ENCODE results near the gene LAMTOR4.
"Not testable (repeated sequence)": the region's sequence is repeated elsewhere in the genome, so short reads cannot be mapped to it uniquely, and the experiment has no call there.

Gene LAMTOR4

GRCh38 chr7:100171087-100171681, 22.5 kb downstream of the LAMTOR4 start:
- no peak for DNase-seq (ENCODE audit: low read depth in 3 of 3)

DNA sequence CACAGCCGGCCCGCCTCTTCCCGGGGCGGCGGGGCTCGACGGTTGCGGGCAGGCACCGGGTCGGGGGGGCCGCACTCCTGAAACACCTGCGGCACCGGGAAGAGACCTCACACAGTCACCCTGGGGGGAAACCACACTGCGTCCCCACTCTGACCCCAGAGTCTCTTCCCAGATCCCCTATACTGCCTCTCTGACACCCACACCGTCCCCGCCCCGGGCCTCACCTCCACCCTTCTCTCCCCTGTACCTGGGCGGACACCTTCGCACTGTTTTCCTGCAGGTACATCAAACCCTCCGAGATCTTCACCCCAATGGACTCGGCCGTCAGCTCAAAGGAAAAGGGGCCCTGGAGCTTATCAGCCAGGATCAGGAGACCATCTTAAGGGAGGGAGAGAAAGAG, 23.1 kb downstream of the LAMTOR4 start:
- no peak for DNase-seq (ENCODE audit: low read depth in 3 of 3)

DNA sequence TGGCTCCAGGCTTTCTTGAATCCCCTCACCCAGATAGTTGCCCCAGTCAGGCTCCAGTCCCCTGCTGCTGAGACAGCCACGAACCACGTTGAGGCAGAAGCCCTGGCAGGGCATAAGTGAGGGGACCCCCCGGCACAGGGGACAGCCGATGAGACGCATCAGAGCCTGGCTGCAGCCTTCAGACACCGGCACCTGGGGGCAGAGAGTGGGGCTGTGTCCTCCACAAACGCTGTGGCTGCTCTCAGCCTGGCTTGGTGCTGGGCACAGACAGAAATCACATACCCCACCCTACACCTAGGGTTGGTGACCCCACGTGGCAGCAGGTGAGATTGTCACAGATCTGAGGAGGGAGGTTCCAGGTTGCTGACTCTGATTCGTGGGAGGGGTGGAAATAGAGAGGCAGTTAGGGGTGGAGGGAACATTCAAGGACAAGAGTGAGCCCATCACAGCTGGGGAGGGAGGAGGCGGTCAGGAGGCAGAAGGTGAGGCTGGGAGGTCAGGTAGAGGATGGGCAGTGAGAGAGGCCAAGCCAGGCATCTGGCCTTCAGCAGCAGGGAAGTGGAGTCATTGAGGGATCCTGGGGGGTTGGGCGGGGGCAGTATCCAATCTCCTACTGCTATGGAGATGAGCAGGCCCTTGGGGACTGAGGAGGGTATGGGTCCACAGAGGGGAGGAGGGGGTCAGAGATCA, 25.2 kb downstream of the LAMTOR4 start:
- DNase-seq (ENCODE audit: low read depth in 3 of 3): no peak

DNA sequence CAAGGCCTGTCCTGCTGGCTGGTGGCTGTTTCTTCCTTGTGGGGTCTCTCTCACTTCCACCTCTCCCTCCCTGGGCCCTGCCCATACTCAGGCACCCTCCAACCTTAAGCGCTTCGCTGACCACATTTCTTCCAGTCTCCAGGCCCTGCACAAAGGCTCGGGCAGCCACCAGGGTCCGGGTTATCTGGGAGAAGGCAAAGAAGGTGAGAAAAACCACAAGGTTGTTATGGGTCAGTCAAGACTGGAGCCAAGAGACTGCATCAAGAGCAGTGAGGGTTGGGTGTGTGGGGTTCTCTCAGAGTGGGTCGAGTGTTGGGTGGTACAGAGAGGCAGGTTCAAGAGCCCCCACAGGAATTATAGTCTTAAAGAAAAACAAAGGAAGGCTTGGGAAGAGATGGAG, 25.9 kb downstream of the LAMTOR4 start:
- no peak for DNase-seq (ENCODE audit: low read depth in 3 of 3)

- no peak for DNase-seq (ENCODE audit: low read depth in 3 of 3)
These were observed 26.7 kb downstream of the LAMTOR4 start for GRCh38 chr7:100175296-100175935.

DNA sequence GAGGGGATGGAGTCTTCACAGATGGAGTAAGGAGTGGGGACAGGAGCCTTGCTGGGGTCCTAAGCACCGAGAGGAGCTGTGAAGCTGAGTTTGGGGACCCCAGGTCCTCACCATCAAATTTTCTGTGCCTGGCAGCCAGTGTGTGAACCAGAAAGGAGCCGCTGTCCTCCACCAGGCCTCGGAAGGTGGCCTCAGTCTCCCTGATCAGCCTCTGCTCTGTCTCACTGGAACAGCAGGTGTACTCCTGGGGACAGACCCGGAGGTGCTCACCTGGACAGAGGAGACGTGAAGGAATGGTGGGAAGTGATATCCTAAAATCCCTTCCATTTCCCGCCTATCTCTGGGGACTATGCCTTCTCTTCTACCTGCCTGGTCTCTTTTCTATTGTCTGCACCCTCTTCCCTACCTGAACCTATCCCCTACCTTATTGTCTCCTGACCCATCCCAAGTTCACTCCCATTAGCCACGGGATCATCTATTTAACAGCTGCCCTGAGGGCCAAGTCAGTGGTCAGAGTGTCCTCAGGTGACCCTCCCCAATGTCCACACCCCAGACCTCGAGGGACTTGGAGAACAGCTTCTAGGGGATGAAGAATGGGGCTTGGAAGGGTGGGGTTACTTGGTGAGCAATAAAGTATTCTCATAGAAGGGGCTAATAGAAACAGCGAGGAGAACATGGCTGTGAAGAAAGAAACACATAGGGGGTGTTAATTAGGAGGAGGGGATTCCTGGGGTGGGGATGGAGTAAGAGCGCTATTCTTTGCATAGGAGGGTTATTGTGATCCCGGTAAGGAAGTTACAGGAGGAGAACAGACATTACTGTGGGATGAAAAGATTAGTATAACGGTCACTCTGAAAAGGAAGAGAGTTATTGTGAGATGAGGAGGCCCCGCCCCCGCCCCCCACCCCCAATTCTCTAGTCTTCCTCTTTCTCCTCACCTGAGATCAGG, 27.7 kb downstream of the LAMTOR4 start:
- no peak for DNase-seq (ENCODE audit: low read depth in 3 of 3)

GRCh38 chr7:100177045-100178001, 28.6 kb downstream of the LAMTOR4 start, which contains the start of the genes GPC2 and STAG3:
TSS of gene GPC2 (minus strand) at chr7:100177381. CDS start at chr7:100177199, 182 bp downstream.
TSS of gene STAG3 (plus strand) at chr7:100177918. CDS start at chr7:100180557, 2,639 bp downstream.
- DNase-seq (ENCODE audit: low read depth in 3 of 3): peak; percentile 98 to 99 (median 98)

GRCh38 chr7:100180084-100180483, 31.4 kb downstream of the LAMTOR4 start:
- not testable (repeated sequence) for DNase-seq (ENCODE audit: low read depth in 3 of 3)

DNA sequence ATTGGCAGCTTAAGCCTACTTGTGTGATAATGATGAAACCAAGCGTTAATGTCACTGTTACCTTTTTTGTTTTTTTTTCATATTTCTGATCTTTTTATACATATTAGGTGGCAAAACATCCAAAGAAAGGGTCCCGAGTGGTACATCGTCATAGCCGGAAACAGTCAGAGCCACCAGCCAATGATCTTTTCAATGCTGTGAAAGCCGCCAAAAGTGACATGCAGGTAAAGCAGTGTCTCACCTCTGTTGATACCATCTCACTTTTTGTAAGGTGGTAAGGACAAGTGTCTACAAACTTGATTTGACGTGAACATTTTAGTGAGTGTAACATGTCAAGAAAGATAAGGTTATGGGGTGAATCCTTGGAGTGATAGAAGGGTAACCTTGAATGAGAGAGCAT, 33.9 kb downstream of the LAMTOR4 start:
- DNase-seq (ENCODE audit: low read depth in 3 of 3): not testable (repeated sequence)

DNA sequence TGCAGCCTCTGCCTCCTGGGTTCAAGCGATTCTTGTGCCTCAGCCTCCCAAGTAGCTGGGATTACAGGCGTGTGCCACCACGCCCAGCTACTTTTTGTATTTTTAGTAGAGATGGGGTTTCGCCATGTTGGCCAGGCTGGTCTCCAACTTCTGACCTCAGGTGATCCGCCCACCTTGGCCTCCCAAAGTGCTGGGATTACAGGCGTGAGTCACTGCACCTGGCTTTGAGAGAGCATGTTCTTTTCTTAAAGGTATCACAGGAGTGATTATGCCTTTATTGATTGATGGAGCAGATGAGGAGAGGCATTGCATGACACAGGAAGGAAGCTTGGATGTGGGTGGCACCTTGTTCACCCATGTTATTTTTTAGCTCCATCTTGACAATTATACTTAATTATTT, 34.4 kb downstream of the LAMTOR4 start:
- not testable (repeated sequence) for DNase-seq (ENCODE audit: low read depth in 3 of 3)

DNA sequence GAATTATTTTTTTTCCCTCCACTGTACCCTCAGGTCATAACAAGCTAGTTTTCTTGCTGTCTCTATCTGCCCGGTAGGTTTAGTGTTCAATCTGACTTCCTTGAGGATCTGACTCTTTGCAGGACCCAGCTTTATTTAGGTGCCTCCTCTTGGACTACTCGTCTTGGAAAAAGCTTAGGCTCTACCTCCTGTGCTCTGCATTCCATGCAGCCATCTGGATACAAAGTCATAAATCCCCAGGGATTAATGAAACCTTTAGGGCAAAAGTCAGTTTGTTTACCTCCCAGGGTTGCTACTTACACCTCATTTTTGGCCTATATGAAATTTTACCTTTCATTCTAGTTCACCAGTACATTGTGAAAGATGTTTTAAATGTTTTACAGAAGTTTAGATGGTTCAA, 37.0 kb downstream of the LAMTOR4 start:
- no peak for DNase-seq (ENCODE audit: low read depth in 3 of 3)

- DNase-seq (ENCODE audit: low read depth in 3 of 3): no peak
These were observed 40.3 kb downstream of the LAMTOR4 start for GRCh38 chr7:100189061-100189460.

- DNase-seq (ENCODE audit: low read depth in 3 of 3): no peak
These were observed 41.5 kb downstream of the LAMTOR4 start for GRCh38 chr7:100190048-100190711.

GRCh38 chr7:100191775-100192174, 43.1 kb downstream of the LAMTOR4 start:
- no peak for DNase-seq (ENCODE audit: low read depth in 3 of 3)

GRCh38 chr7:100192281-100192862, 43.7 kb downstream of the LAMTOR4 start:
- not testable (repeated sequence) for DNase-seq (ENCODE audit: low read depth in 3 of 3)

DNA sequence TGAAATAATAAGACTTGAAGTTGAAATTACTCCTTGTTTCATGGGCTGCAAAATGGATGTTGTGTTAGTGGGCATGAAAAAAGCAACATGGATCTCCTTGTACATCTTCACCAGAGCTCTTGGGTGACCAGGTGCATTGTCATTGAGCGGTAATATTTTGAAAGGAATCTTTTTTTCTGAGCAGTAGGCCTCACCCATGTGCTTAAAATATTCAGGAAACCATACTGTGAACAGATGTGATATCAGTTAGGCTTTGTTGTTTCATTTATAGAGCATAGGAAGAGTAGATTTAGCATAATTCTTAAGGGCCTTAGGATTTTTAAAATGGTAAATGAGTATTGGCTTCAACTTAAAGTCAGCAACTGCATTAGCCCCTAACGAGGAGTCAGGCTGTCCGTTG, 44.3 kb downstream of the LAMTOR4 start:
- DNase-seq (ENCODE audit: low read depth in 3 of 3): no peak

DNA sequence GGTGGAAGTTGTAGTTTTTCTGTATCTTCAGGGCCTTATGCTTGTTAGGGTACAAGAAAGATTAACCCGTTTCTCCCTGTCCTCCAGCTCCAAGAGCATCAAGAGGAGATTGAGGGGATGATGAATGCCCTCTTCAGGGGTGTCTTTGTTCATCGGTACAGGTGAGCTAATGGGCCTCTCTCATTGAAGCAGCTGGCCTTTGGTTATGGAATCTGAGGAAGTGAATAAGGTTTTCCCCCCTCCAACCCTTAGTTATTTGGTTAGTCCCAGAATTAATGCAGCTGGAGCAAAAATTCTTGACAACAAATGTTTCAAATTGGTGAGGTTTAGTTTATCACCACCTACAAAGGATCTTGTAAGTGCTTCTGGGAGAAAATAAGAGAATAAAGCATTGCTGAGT, 46.5 kb downstream of the LAMTOR4 start:
- DNase-seq (ENCODE audit: low read depth in 3 of 3): no peak

DNA sequence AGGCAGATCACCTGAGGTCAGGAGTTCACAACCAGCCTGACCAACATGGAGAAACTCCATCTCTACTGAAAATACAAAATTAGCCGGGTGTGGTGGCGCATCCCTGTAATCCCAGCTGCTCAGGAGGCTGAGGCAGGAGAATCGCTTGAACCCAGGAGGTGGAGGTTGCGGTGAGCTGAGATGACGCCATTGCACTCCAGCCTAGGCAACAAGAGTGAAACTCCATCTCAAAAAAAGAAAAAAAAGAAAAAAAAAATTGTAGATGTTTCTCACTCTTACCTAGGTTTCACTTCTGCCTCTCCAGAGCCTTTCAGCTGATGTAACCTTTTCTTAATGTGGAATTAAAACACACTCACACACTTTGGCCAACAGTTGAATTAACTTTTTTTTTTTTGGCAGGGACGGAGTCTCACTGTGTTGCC, 47.2 kb downstream of the LAMTOR4 start:
- not testable (repeated sequence) for DNase-seq (ENCODE audit: low read depth in 3 of 3)

DNA sequence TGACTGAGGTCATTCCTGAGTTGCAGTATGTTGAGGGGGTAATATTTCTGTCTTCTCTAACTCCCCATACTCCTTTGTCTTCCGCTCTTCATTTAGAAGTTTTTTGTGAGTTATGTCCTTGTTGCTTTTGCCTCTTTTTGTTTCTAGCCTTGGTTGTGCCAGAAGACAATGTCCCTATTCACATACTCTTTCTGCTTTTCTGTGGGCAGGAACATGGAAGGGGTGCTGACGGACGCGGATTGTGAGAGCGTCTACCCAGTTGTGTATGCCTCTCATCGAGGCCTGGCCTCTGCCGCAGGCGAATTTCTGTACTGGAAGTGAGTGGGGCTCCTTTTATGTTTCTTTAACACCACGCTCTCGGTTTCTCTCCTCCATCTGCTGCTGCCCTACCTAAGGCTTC, 49.5 kb downstream of the LAMTOR4 start:
- DNase-seq (ENCODE audit: low read depth in 3 of 3): no peak

DNA sequence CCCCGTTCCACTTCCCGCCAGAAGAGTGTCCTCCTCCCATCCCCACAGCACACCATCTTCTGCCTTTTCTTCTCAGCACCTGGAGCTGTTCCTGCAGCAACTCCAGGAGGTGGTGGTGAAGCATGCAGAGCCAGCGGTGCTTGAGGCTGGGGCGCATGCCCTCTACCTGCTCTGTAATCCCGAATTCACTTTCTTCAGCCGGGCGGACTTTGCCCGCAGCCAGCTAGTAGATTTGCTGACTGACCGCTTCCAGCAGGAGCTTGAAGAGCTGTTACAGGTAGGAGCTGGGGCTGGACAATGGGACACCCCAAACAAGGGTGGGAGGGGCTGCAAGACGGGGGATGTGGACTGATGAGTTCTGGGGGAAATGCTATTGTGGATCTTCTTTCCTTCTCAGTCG, 52.0 kb downstream of the LAMTOR4 start:
- no peak for DNase-seq (ENCODE audit: low read depth in 3 of 3)

Measured in stimulated activated CD4-positive, alpha-beta T cell treated with anti-CD3 and anti-CD28 coated beads, TNF-alpha, amount 100 ng/mL, for 48 hours (primary cell).